Fibroblast of villous mesenchyme (primary cell): ENCODE results near the gene C6orf136. TPM values are rescaled to one million over a fixed set of nuclear protein-coding genes. Genes with fewer than 3 reads are reported as not detected.

Source experiments
- DNase-seq: peaks from one replicate; pipeline ENCODE4 v3.0.0-alpha.2; 2010; ENCODE audit warnings: low read depth
- H3K4me3 ChIP-seq: 2 replicates; pipeline ENCODE4 v1.5.1; 2011; ENCODE audit warnings: low read depth, mild to moderate bottlenecking, low read length
- CTCF ChIP-seq: IDR thresholded peaks from 2 replicates; pipeline ENCODE4 v1.5.1; 2012; ENCODE audit warnings: low read depth, mild to moderate bottlenecking, low read length; ENCODE audit not compliant: insufficient read depth
- total RNA-seq: library from RNA; depleted of rRNA; stranded (reverse); fragments of >200 nt; gene quantifications from 2 replicates; pipeline ENCODE4 v1.2.3, GENCODE V29; 2012

Gene C6orf136
- total RNA-seq, 1 donor: 9.9 TPM

GRCh38 chr6:30615958-30616810, 30.7 kb upstream of the C6orf136 start:
- DNase-seq: peak; percentile 16
- H3K4me3 ChIP-seq: peak overlapping the region; percentile 98
- TF ChIP-seq CTCF: no peak

GRCh38 chr6:30616811-30617564, 29.9 kb upstream of the C6orf136 start, which contains the start of gene PPP1R10:
Gene PPP1R10, minus strand, starts transcription at chr6:30617243. Its CDS starts 7,299 bp downstream, at chr6:30609944.
- no peak for TF ChIP-seq CTCF
- peak; percentile 100 for DNase-seq
- H3K4me3 ChIP-seq: peak within 1 kb of the TSS; percentile 98

- DNase-seq: peak; percentile 98
- peak within 1 kb of the TSS; percentile 98 for H3K4me3 ChIP-seq
- TF ChIP-seq CTCF: no peak
These were observed 29.2 kb upstream of the C6orf136 start, which contains the start of gene MRPS18B for GRCh38 chr6:30617565-30618269. Gene MRPS18B, plus strand, starts transcription at chr6:30617840. Its CDS starts 26 bp downstream, at chr6:30617866.

GRCh38 chr6:30618270-30618797, 28.6 kb upstream of the C6orf136 start:
- DNase-seq: no peak
- no peak for TF ChIP-seq CTCF
- peak overlapping the region; percentile 92 for H3K4me3 ChIP-seq

GRCh38 chr6:30619561-30619960, 27.4 kb upstream of the C6orf136 start:
- H3K4me3 ChIP-seq: no peak overlapping the region
- no peak for TF ChIP-seq CTCF
- DNase-seq: no peak

- TF ChIP-seq CTCF: no peak
- no peak for DNase-seq
- no peak overlapping the region for H3K4me3 ChIP-seq
These were observed 21.4 kb upstream of the C6orf136 start for GRCh38 chr6:30625511-30625910.
